GM21526 (cell line): ENCODE results near the gene KLRK1.
"Not testable (repeated sequence)": the region's sequence is repeated elsewhere in the genome, so short reads cannot be mapped to it uniquely, and the experiment has no call there.

Experiments
- ATAC-seq: cut with Tn5 transposase; IDR thresholded peaks from one replicate; pipeline ENCODE4 v1.9.1; 2021; ENCODE audit warnings: moderate library complexity; ENCODE audit not compliant: unreplicated experiment, low FRiP score

KLRK1 gene

GRCh38 chr12:10389904-10390303 lies at the start of gene KLRK1:
TSS of gene KLRK1 (minus strand) at chr12:10390041. CDS start at chr12:10388810, 1,231 bp downstream.
- ATAC-seq = no peak

GRCh38 chr12:10437601-10438000 lies 47.8 kb upstream of the KLRK1 start:
- not testable (repeated sequence) for ATAC-seq

GRCh38 chr12:10435816-10436215 lies 46.0 kb upstream of the KLRK1 start, which contains the start of gene KLRC2:
TSS of gene KLRC2 (minus strand) at chr12:10436010. CDS start at chr12:10435986, 24 bp downstream.
- not testable (repeated sequence) for ATAC-seq

DNA sequence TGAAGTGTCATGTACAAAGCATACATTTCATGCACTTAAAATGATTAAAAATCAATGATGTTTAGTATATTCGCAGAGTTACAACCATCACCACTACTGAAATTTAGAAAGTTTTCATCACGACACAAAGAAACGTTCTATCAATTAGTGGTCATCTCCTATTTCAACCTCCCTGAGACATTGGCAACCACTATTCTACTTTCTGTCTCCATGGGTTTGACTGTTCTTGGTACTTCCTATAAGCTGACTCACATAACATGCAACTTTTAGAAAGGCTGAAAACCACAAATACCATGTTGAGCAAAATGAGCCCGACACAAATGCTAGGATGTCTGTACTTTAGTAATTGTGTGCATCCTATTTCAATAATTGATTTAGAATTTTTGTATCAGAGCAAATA lies 40.8 kb upstream of the KLRK1 start:
- not testable (repeated sequence) for ATAC-seq

DNA sequence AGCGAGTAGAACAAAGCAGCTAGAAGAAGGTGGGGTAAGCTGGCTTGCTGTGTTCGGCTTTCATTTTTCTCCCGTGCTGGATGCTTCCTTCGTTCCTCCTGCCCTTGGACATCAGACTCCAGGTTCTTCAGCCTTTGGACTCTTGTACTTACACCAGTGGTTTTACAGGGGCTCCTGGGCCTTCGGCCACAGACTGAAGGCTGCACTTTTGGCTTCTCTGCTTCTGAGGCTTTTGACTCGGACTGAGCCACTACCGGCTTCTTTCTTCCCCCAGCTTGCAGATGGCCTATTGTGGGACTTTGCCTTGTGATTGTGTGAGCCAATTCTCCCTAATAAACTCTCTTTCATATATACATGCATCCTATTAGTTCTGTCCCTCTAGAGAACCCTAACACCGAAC lies 36.1 kb upstream of the KLRK1 start:
- not testable (repeated sequence) for ATAC-seq

- ATAC-seq = not testable (repeated sequence)
Observed at GRCh38 chr12:10424260-10424899, 34.5 kb upstream of the KLRK1 start.

- ATAC-seq = not testable (repeated sequence)
Observed at GRCh38 chr12:10422159-10422558, 32.3 kb upstream of the KLRK1 start.

DNA sequence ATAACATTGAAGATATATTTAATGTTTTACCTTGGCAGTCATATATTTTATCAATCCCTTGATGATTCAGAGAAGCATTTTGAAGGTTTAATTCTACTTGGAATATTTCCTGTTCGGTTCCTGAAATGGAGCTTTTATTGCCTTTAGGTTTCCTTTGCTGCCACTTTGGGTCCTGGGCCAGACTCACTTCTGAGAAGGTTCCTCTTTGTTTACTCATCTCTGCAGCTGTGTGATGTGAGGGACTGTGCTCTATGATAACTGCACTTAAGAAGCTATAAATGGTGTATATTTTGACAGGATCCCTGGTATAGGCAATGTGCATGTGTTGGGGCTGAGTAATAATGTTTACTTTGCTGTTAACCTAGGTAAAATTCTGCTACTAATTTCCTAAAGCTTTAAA lies 30.5 kb upstream of the KLRK1 start, which contains the start of gene KLRC3:
Gene KLRC3 (minus strand): TSS at position 262 of the 400 bp plus-strand sequence. CDS start 45 bp downstream, at position 217.
- not testable (repeated sequence) for ATAC-seq

GRCh38 chr12:10409392-10409791 lies 19.6 kb upstream of the KLRK1 start, which contains the start of gene KLRC4:
TSS of gene KLRC4 (minus strand) at chr12:10409757. CDS start at chr12:10409575, 182 bp downstream.
- no peak for ATAC-seq

GRCh38 chr12:10408842-10409241 lies 19.0 kb upstream of the KLRK1 start:
- ATAC-seq = no peak

DNA sequence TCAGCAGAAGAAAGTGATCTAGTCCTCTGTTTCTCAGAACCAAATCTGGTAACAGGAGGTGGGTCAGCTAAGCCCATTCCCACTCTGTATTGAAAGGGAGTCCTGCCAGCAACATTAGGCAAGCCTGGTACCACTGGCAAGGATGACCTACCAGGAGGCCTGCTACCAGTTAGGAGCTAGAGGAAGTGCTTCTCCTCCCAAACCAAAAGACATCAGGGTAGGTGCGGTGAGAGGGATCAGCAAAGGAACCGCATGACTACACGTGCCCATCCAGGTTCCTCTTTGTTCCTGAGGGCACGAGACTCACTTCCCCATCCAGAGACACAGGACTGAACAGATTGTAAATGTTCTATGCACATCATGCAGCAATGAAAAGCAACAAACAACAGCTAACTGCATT lies 16.9 kb upstream of the KLRK1 start:
- ATAC-seq = no peak

DNA sequence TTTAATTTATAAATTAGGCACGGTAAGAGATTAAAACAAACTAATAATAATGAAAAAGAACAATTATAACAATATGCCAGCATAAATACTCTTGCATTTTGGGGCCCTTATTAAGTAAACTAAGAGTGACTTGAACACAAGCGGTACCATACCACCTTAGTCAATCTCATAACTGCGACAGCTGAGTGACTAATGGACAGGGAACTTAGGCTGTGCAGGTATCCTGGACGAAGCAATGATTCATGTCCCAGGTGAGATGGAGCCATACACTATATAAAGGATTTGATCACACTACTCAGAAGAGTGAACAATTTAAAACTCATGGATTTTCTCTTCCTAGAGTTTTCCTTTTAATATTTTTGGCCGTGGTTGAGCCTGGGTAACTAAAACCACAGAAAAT lies 15.5 kb upstream of the KLRK1 start:
- ATAC-seq = no peak

DNA sequence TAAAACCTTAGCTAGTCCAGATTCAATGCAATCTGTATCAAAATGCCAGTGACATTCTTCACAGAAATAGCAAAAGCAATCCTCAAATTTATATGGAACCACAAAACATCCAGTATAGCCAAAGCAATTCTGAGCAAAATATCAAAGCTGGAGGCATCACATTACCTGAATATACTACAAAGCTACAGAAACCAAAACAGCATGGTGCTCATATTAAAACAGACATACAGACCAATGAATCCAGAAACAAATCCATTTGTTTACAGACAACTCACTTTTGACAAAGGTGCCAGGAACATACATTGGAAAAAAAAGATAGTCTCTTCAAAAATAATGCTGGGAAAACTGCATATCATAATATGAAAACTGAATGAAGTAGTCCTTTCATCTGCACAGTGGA lies 15.0 kb upstream of the KLRK1 start:
- ATAC-seq = no peak

- ATAC-seq = no peak
Observed at GRCh38 chr12:10400829-10401228, 11.0 kb upstream of the KLRK1 start.

GRCh38 chr12:10398168-10398567 lies 8.3 kb upstream of the KLRK1 start:
- no peak for ATAC-seq

DNA sequence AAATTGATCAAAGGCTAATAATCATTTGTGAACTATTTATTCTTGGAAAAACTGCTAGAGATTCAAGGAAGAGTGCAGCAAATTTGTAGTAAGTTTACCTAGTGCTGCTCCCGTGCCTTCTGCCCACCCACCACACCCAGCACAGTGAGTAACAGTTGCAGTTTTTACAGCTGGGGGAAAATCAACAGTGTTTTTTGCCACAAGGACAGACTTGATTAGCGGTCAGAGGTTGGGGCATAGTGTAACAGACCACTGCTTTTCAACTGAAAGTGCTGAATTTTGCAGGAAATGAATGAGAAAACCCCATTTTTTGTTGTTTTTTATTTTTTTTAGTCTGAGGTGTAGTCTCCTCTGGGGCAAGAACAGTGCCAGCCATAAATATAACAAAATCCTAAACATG lies 7.5 kb upstream of the KLRK1 start:
- ATAC-seq = no peak

DNA sequence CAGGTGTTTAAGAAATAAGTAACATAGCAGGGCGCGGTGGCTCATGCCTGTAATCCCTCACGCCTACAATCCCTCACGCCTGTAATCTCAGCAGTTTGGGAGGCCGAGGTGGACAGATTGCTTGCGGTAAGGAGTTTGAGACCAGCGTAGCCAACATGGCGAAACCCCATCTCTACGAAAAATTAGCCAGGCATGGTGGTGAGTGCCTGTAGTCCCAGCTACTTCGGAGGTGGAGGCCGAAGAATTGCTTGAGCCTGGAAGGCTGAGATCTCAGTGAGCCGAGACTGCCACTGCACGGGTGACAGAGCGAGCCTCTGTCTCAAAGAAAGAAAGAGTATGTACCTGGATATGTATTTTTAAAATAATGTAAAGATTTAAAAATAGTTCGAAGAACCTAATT lies 6.3 kb upstream of the KLRK1 start:
- ATAC-seq = not testable (repeated sequence)

DNA sequence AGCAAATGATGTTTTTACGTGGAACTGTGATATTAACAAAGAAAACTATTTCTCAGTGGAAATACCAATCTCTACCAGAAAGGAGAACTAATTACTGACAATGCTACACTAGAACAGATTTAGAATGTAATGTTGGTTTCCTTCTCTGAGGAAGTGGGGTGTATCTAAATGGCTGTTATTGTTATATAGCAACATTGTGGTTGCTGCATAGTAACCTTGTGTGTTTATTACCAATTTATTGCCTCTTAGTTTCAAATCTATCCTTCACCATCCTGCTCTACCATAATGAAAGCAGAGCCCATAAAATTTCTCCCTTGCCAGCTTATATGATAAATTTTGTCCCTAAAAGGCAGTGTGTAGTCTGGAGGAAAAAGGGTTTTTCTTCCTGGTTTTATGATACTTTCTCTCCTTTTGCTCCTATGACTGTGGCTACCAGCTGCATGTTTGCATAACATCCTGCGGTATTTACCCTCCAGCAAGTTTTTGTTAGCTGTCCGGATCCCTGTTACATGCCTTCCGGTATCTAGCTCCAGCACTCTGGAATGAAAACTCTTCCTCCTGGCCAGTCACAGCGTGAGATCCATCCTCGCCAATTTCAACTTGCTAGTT lies 5.7 kb upstream of the KLRK1 start:
- ATAC-seq = peak; percentile 90

- not testable (repeated sequence) for ATAC-seq
Observed at GRCh38 chr12:10394531-10395152, 4.8 kb upstream of the KLRK1 start.

GRCh38 chr12:10393291-10393690 lies 3.5 kb upstream of the KLRK1 start:
- ATAC-seq = no peak

GRCh38 chr12:10392394-10392930 lies 2.6 kb upstream of the KLRK1 start:
- no peak for ATAC-seq
